ENCODE measurements around the gene SHOX. TPM values are rescaled to one million over a fixed set of nuclear protein-coding genes. Genes with fewer than 3 reads are reported as not detected.
"Not testable (repeated sequence)": the region's sequence is repeated elsewhere in the genome, so short reads cannot be mapped to it uniquely, and the experiment has no call there.

The SHOX gene
- total RNA-seq, 1 experiment from 2014 or later: 0.24 TPM

DNA sequence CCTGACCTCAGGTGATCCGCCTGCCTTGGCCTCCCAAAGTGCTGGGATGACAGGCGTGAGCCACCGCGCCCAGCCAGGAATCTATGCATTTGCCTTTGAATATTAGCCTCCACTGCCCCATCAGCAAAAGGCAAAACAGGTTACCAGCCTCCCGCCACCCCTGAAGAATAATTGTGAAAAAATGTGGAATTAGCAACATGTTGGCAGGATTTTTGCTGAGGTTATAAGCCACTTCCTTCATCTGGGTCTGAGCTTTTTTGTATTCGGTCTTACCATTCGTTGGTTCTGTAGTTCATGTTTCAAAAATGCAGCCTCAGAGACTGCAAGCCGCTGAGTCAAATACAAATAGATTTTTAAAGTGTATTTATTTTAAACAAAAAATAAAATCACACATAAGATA, 44.2 kb upstream of the SHOX start:
- no peak for DNase-seq
- WGBS (ENCODE audit: extremely low coverage, insufficient read length, low lambda C conversion rate): no CpG with 5 or more reads among the region's 8 CpGs
- H4K20me1 ChIP-seq (ENCODE audit: control insufficient read depth, insufficient read depth, insufficient read length): no peaks in the 10 kb centered on the region
- H2BK20ac ChIP-seq (ENCODE audit: low read depth, low read length, poor library complexity, severe bottlenecking): no peak overlapping the region
- H2AFZ ChIP-seq (ENCODE audit: low read length): no peak overlapping the region
- H3K9ac ChIP-seq (ENCODE audit: extremely low read depth, insufficient read length, low read length): no peak overlapping the region
- H3T11ph ChIP-seq (ENCODE audit: low read length): no peak overlapping the region
- no peaks in the 10 kb centered on the region for H3K79me2 ChIP-seq (ENCODE audit: insufficient read depth, low read length)
- Mint-ChIP-seq H3K4me3 (no peak overlapping the region), H3K27ac (no peak overlapping the region), H3K9me3 (no peaks in the 10 kb centered on the region), H3K4me1 (peaks cover 9 to 18% of the 10 kb centered on the region in 2 experiments), H3K36me3 (ENCODE audit: insufficient read depth in 1 of 3, low read depth in 3 of 3) (no peaks in the 10 kb centered on the region), H3K27me3 (ENCODE audit: low read depth) (peaks cover 24% of the 10 kb centered on the region)
- no peak overlapping the region for H3K56ac ChIP-seq (ENCODE audit: insufficient read length, low read depth, low read length)
- no peaks in the 10 kb centered on the region for H3K27me3 ChIP-seq (ENCODE audit: insufficient read depth, low read length)
- H3K79me1 ChIP-seq (ENCODE audit: insufficient read depth, low read depth, low read length, poor library complexity, severe bottlenecking): no peaks in the 10 kb centered on the region
- no peak overlapping the region for H4K8ac ChIP-seq (replicated peaks; ENCODE audit: insufficient read length, low read depth, low read length)
- H4K91ac ChIP-seq (ENCODE audit: insufficient read length, low read depth, low read length): no peak overlapping the region
- no peak overlapping the region for H2BK15ac ChIP-seq (ENCODE audit: low read depth, low read length)
- H3K4ac ChIP-seq (ENCODE audit: low read depth, low read length): no peak overlapping the region
- no peak overlapping the region for H2BK5ac ChIP-seq (ENCODE audit: insufficient read length, low read length)
- no peak overlapping the region for H3K14ac ChIP-seq (ENCODE audit: insufficient read depth, low read length)
- no peaks in the 10 kb centered on the region for H3K23me2 ChIP-seq (ENCODE audit: insufficient read length, low read depth, low read length, poor library complexity, severe bottlenecking)
- H2BK12ac ChIP-seq (ENCODE audit: insufficient read length, low read depth, low read length): no peak overlapping the region
- H2AK5ac ChIP-seq (ENCODE audit: insufficient read length, low read length): no peak overlapping the region
- H4K5ac ChIP-seq (ENCODE audit: insufficient read length, low read depth, low read length): no peak overlapping the region
- H3K18ac ChIP-seq (ENCODE audit: insufficient read length, low read depth, low read length): no peak overlapping the region
- H3K27ac ChIP-seq (ENCODE audit: insufficient read length, low read depth, low read length): no peak overlapping the region
- TF ChIP-seq, protein P1, sequence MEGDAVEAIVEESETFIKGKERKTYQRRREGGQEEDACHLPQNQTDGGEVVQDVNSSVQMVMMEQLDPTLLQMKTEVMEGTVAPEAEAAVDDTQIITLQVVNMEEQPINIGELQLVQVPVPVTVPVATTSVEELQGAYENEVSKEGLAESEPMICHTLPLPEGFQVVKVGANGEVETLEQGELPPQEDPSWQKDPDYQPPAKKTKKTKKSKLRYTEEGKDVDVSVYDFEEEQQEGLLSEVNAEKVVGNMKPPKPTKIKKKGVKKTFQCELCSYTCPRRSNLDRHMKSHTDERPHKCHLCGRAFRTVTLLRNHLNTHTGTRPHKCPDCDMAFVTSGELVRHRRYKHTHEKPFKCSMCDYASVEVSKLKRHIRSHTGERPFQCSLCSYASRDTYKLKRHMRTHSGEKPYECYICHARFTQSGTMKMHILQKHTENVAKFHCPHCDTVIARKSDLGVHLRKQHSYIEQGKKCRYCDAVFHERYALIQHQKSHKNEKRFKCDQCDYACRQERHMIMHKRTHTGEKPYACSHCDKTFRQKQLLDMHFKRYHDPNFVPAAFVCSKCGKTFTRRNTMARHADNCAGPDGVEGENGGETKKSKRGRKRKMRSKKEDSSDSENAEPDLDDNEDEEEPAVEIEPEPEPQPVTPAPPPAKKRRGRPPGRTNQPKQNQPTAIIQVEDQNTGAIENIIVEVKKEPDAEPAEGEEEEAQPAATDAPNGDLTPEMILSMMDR (conservative IDR thresholded peaks at IDR 0.05): no peak
- no peaks in the 10 kb centered on the region for H3K9me3 ChIP-seq (ENCODE audit: control insufficient read depth, low read depth, low read length)
- no peak overlapping the region for H3K23ac ChIP-seq (ENCODE audit: insufficient read length, low read depth, low read length)
- H3K4me2 ChIP-seq (ENCODE audit: insufficient read depth, insufficient read length, low read length): no peak overlapping the region
- no peaks in the 10 kb centered on the region for H3K4me1 ChIP-seq (ENCODE audit: insufficient read depth, low read length)
- no peak overlapping the region for H2BK120ac ChIP-seq (ENCODE audit: low read depth, low read length, poor library complexity, severe bottlenecking)

- H2BK5ac ChIP-seq (ENCODE audit: insufficient read length, low read length); H2AFZ ChIP-seq (ENCODE audit: low read length); H3K79me2 ChIP-seq (ENCODE audit: insufficient read depth, low read length); H3K56ac ChIP-seq (ENCODE audit: insufficient read length, low read depth, low read length); H2BK120ac ChIP-seq (ENCODE audit: low read depth, low read length, poor library complexity, severe bottlenecking); H4K91ac ChIP-seq (ENCODE audit: insufficient read length, low read depth, low read length); H3K9me3 ChIP-seq (ENCODE audit: control insufficient read depth, low read depth, low read length); H3K9ac ChIP-seq (ENCODE audit: extremely low read depth, insufficient read length, low read length); H3T11ph ChIP-seq (ENCODE audit: low read length); H4K20me1 ChIP-seq (ENCODE audit: control insufficient read depth, insufficient read depth, insufficient read length); H2BK12ac ChIP-seq (ENCODE audit: insufficient read length, low read depth, low read length); H3K79me1 ChIP-seq (ENCODE audit: insufficient read depth, low read depth, low read length, poor library complexity, severe bottlenecking); H3K36me3 Mint-ChIP-seq (ENCODE audit: insufficient read depth in 1 of 3, low read depth in 3 of 3); H3K4me1 ChIP-seq (ENCODE audit: insufficient read depth, low read length); H4K5ac ChIP-seq (ENCODE audit: insufficient read length, low read depth, low read length); H2AK5ac ChIP-seq (ENCODE audit: insufficient read length, low read length); H3K14ac ChIP-seq (ENCODE audit: insufficient read depth, low read length); H4K8ac ChIP-seq (replicated peaks; ENCODE audit: insufficient read length, low read depth, low read length); H3K4me2 ChIP-seq (ENCODE audit: insufficient read depth, insufficient read length, low read length); H3K27ac ChIP-seq (ENCODE audit: insufficient read length, low read depth, low read length); H3K27me3 ChIP-seq (ENCODE audit: insufficient read depth, low read length); H3K4me3 Mint-ChIP-seq; H3K18ac ChIP-seq (ENCODE audit: insufficient read length, low read depth, low read length); H2BK15ac ChIP-seq (ENCODE audit: low read depth, low read length); H3K23me2 ChIP-seq (ENCODE audit: insufficient read length, low read depth, low read length, poor library complexity, severe bottlenecking); H2BK20ac ChIP-seq (ENCODE audit: low read depth, low read length, poor library complexity, severe bottlenecking); H3K9me3 Mint-ChIP-seq; DNase-seq; H3K4ac ChIP-seq (ENCODE audit: low read depth, low read length); H3K23ac ChIP-seq (ENCODE audit: insufficient read length, low read depth, low read length): not testable (repeated sequence)
- WGBS (ENCODE audit: extremely low coverage, insufficient read length, low lambda C conversion rate): no CpG with 5 or more reads among the region's 20 CpGs
- H3K4me1 Mint-ChIP-seq: peaks cover 11 to 18% of the 10 kb centered on the region in 2 experiments
- peak overlapping the region in 1 of 3 experiments; percentile 24; a peak in 1 of 7 replicates for H3K27ac Mint-ChIP-seq
- H3K27me3 Mint-ChIP-seq (ENCODE audit: low read depth): peaks cover 18% of the 10 kb centered on the region
These were observed 41.3 kb upstream of the SHOX start for GRCh38 chrX:589261-589660.
